Embryonic facial prominence (tissue), 1 donor: ENCODE results near the gene PIGA.
A peak's percentile ranks its signal among the peaks of the same experiment; 100 is the strongest.
"Not testable (repeated sequence)": the region's sequence is repeated elsewhere in the genome, so short reads cannot be mapped to it uniquely, and the experiment has no call there.

Source experiments
- DNase-seq: peaks from one replicate; pipeline ENCODE4 v3.0.0-alpha.2; 2016; ENCODE audit errors: extremely low spot score

PIGA gene

GRCh38 chrX:15321447-15321846 lies 13.9 kb downstream of the PIGA start:
- no peak for DNase-seq

GRCh38 chrX:15320297-15320696 lies 15.0 kb downstream of the PIGA start:
- DNase-seq = no peak

- no peak for DNase-seq
Measured at GRCh38 chrX:15319075-15319474, 16.2 kb downstream of the PIGA start.

DNA sequence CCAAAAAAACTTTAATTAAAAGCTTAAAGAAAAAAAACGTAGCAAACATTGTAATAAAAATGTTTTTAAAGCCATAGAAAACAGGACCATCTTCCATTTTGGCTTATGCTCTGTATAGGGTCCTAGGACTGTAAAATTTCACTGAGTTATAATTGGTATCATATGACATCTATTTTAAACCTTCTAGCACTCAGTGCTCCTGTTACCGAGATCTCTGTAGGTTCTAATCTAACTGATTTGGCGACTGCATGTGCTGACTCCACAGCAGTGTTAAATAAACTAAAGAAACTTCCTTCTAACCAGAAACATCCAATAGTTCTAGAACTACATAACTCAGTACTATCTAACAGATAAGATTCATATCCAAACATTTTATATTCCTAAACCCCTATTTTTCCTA lies 19.8 kb downstream of the PIGA start, which contains the start of gene ASB11:
TSS of gene ASB11 (minus strand) at position 132 of the 400 bp plus-strand sequence. CDS start at position 97, 35 bp downstream.
- DNase-seq = no peak

DNA sequence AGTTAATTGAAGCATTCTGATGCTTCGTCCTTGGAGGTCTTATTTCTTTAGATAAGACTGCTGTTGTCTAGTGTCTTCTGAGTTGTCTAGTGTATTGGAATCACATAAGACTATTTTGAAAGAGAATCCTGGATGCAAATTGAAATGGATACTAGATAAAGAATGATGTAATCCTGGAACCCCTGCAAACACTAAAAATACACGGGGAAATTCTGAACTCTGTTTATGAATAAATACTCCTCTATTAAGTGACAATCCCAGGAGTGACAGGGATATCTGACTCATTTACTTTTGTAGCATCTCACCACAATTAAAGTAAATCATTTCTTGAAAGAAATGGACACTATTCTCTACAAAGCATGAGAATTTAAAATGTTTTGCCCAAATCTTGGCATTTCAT lies 20.9 kb downstream of the PIGA start:
- DNase-seq = no peak

- DNase-seq = no peak
Measured at GRCh38 chrX:15311119-15311518, 24.2 kb downstream of the PIGA start.

DNA sequence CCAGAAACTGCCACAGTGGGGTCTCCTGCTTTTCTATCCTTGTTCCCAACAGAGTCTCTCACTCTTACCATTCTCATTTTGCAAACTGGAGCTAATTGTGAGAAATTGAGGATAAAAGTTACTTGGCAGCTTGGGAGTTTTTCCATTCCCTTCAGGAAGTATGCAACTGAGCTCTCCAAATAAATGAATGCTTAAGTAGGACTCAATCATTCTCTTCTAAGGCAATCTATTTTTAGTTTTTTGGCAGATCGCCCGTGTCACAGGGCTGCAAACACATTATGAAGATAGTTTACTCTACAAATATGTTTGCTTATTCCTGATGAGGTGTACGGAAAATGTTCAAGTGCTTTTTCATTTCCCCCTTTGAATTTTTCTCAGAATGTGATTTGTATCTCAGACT lies 25.2 kb downstream of the PIGA start:
- peak; percentile 27 for DNase-seq

GRCh38 chrX:15305899-15306298 lies 29.4 kb downstream of the PIGA start:
- DNase-seq = not testable (repeated sequence)

DNA sequence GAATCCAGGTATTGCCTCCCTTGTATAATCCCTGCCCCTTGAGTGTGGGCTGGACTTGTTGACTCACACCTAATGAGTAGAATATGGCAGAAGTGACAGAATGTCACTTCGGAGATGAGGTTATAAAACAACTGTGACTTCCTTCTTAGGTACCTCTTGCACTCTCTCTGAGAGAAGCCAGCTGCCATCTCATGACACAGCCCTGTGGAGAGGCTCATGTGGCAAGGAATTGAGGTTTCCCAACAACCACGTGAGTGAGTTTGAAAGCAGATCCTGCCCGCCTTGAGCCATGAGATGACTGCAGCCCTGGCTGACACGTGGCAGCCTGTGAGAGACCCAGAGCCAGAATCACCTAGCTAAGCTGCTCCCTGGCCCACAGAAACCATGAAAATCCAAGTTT lies 33.4 kb downstream of the PIGA start:
- no peak for DNase-seq

GRCh38 chrX:15299941-15300851 lies 35.1 kb downstream of the PIGA start:
- no peak for DNase-seq

- DNase-seq = no peak
Measured at GRCh38 chrX:15298780-15299179, 36.5 kb downstream of the PIGA start.

- DNase-seq = no peak
Measured at GRCh38 chrX:15298201-15298600, 37.1 kb downstream of the PIGA start.

GRCh38 chrX:15293451-15293850 lies 41.9 kb downstream of the PIGA start:
- no peak for DNase-seq

- no peak for DNase-seq
Measured at GRCh38 chrX:15292861-15293260, 42.5 kb downstream of the PIGA start.

- DNase-seq = no peak
Measured at GRCh38 chrX:15277604-15278003, 57.7 kb downstream of the PIGA start.

DNA sequence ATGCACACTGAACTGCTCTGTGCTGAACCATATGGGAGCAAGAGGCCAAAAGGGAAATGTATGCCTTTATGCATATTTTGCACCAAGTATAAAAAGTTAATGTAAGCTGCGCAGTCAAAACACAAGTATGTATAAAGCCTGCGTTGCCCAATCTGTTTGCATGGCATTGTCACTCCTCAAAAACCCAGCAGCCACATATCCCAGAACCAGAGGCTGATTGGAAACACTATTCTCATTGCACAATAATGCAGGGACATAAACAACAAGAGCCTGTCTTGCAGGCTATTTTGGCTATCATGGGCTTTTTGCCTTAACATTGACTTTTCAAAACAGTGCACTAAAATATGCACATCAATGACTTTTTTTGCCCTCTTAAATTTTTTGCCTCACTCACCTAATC lies 60.4 kb downstream of the PIGA start:
- no peak for DNase-seq

DNA sequence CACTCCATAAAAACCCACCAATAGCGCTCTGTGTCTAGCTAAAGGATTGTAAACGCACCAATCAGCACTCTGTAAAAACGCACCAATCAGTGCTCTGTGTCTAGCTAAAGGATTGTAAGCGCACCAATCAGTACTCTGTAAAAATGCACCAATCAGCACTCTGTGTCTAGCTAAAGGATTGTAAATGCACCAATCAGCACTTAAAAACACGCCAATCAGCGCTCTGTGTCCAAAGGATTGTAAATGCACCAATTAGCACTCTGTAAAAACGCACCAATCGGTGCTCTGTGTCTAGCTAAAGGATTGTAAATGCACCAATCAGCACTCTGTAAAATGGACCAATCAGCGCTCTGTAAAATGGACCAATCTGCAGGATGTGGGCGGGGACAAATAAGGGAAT lies 62.0 kb downstream of the PIGA start:
- not testable (repeated sequence) for DNase-seq

DNA sequence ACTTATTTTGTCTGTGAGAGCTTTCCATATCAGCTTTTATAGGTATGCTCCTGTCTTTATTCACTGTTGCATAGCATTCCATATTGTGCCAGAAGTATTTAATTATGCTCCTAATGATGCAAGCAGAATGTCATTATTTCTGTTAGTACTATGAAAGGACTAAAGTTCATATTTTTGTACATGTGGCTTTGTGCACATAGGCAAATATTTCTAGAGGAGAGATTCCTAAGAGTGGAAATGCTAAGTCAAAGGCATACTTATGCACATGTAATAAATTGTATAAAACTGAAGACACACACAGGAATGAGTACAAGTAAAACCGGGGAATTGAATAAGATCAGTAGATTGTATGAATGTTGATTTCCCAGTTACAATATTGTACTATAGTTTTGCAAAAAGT lies 63.6 kb downstream of the PIGA start:
- DNase-seq = no peak

- peak; percentile 9 for DNase-seq
Measured at GRCh38 chrX:15269618-15270521, 65.5 kb downstream of the PIGA start, which contains the start of gene ASB9. Gene ASB9, minus strand, starts transcription at chrX:15270083. Its CDS starts 209 bp downstream, at chrX:15269874.
